IMR-90 (cell line): Measurements from ENCODE around the gene RHOH. TPM values are rescaled to one million over a fixed set of nuclear protein-coding genes. Genes with fewer than 3 reads are reported as not detected.
A peak's percentile ranks its signal among the peaks of the same experiment; 100 is the strongest.

Experiments used
- ATAC-seq: fragments of 200-7000 bp; cut with Tn5 transposase; 2 replicates; pipeline ENCODE4 v1.9.1; 2020; ENCODE audit warnings: low read depth, mild to moderate bottlenecking, moderate library complexity
- BruUV-seq: library from RNA; stranded (reverse); fragments of 400-500 nt; replicated peaks from 2 replicates; lab custom pipeline; 2021; lab: Mats Ljungman, UMichigan
- CTCF ChIA-PET: fragments of 300-600 bp; formaldehyde crosslinking; extraction: SDS; loops from one replicate; lab custom pipeline; 2021; ENCODE audit warnings: antibody characterized with exemption; lab: Yijun Ruan, JAX
- POLR2A ChIA-PET: fragments of 300-600 bp; sonication (Branson Sonifier 250); formaldehyde crosslinking; loops from one replicate; lab custom pipeline; 2022; ENCODE audit warnings: antibody characterized with exemption; ENCODE audit not compliant: unreplicated experiment; lab: Charles Lee
- DNase-seq: peaks from one replicate; pipeline ENCODE4 v3.0.0; 2013
- H2AFZ ChIP-seq: replicated peaks from 2 replicates; pipeline ENCODE3; 2013; ENCODE audit warnings: low read length, mild to moderate bottlenecking; ENCODE audit not compliant: poor library complexity
- H2AK5ac ChIP-seq: 2 replicates; pipeline ENCODE4 v1.6.1; 2013; ENCODE audit warnings: low read depth, low read length, inconsistent platforms
- H2AK9ac ChIP-seq: replicated peaks from 2 replicates; pipeline ENCODE3; 2013; ENCODE audit warnings: mild to moderate bottlenecking, low read depth, low read length, moderate library complexity; ENCODE audit not compliant: poor library complexity
- H2BK120ac ChIP-seq: 2 replicates; pipeline ENCODE4 v1.6.1; 2013; ENCODE audit warnings: low read depth, low read length, inconsistent platforms
- H2BK15ac ChIP-seq: 3 replicates; pipeline ENCODE4 v1.6.1; 2013; ENCODE audit warnings: low read depth, low read length, inconsistent platforms
- H2BK20ac ChIP-seq: 2 replicates; pipeline ENCODE4 v1.6.1; 2013; ENCODE audit warnings: low read depth, mild to moderate bottlenecking, inconsistent platforms, low read length, moderate library complexity
- H2BK5ac ChIP-seq: 2 replicates; pipeline ENCODE4 v1.6.1; 2013; ENCODE audit warnings: mild to moderate bottlenecking, low read depth, low read length, inconsistent platforms; ENCODE audit not compliant: poor library complexity, severe bottlenecking
- H3K14ac ChIP-seq: replicated peaks from 2 replicates; pipeline ENCODE4 v1.6.1; 2013; ENCODE audit warnings: low read depth, low read length, inconsistent platforms
- H3K18ac ChIP-seq: 2 replicates; pipeline ENCODE4 v1.6.1; 2013; ENCODE audit warnings: low read depth, low read length, control low read depth
- H3K23ac ChIP-seq: 2 replicates; pipeline ENCODE4 v1.6.1; 2013; ENCODE audit warnings: low read depth, low read length, inconsistent platforms
- H3K27ac ChIP-seq: 2 replicates; pipeline ENCODE4 v1.5.1; 2013; ENCODE audit warnings: mild to moderate bottlenecking, control low read depth, low read length; ENCODE audit not compliant: insufficient read depth
- H3K27me3 ChIP-seq: 2 replicates; pipeline ENCODE4 v1.6.1; 2013; ENCODE audit warnings: low read length; ENCODE audit not compliant: control insufficient read depth, insufficient read depth
- H3K36me3 ChIP-seq: 2 replicates; pipeline ENCODE4 v1.6.1; 2013; ENCODE audit warnings: low read length, mixed read lengths; ENCODE audit not compliant: control insufficient read depth, insufficient read depth
- H3K4ac ChIP-seq: 2 replicates; pipeline ENCODE4 v1.6.1; 2013; ENCODE audit warnings: low read depth, low read length, inconsistent platforms
- H3K4me1 ChIP-seq: 2 replicates; pipeline ENCODE4 v1.6.1; 2013; ENCODE audit warnings: low read length, mixed read lengths; ENCODE audit not compliant: control insufficient read depth, insufficient read depth
- H3K4me2 ChIP-seq: 2 replicates; pipeline ENCODE4 v1.6.1; 2013; ENCODE audit warnings: low read depth, mild to moderate bottlenecking, control low read depth, low read length, moderate library complexity
- H3K4me3 ChIP-seq: 2 replicates; pipeline ENCODE4 v1.5.1; 2013; ENCODE audit warnings: low read depth, mild to moderate bottlenecking, control low read depth, low read length, moderate library complexity; ENCODE audit not compliant: insufficient read depth
- H3K56ac ChIP-seq: 2 replicates; pipeline ENCODE4 v1.6.1; 2013; ENCODE audit warnings: low read length, inconsistent platforms; ENCODE audit not compliant: insufficient read depth; ENCODE audit errors: extremely low read depth
- H3K79me1 ChIP-seq, 2 experiments: 2 replicates each; pipeline ENCODE4 v1.6.1; 2013; ENCODE audit warnings: low read length in 2 of 2, inconsistent platforms in 1 of 2, low read depth in 1 of 2
- H3K9ac ChIP-seq: 2 replicates; pipeline ENCODE4 v1.6.1; 2013; ENCODE audit warnings: low read depth, low read length, control low read depth
- H3K9me1 ChIP-seq: 2 replicates; pipeline ENCODE4 v1.6.1; 2013; ENCODE audit warnings: low read length, inconsistent platforms; ENCODE audit not compliant: insufficient read depth
- H3K9me3 ChIP-seq: 2 replicates; pipeline ENCODE4 v1.6.1; 2013; ENCODE audit warnings: low read length; ENCODE audit not compliant: control insufficient read depth, insufficient read depth
- H4K20me1 ChIP-seq: 2 replicates; pipeline ENCODE4 v1.6.1; 2013; ENCODE audit warnings: low read length, inconsistent platforms; ENCODE audit not compliant: insufficient read depth
- H4K5ac ChIP-seq: 2 replicates; pipeline ENCODE4 v1.6.1; 2013; ENCODE audit warnings: mild to moderate bottlenecking, low read depth, low read length, control low read depth
- H4K8ac ChIP-seq, 2 experiments: 2 replicates each; pipeline ENCODE4 v1.6.1; 2013; ENCODE audit warnings: low read depth in 2 of 2, low read length in 2 of 2, control low read depth in 1 of 2, inconsistent platforms in 1 of 2
- H4K91ac ChIP-seq: 2 replicates; pipeline ENCODE4 v1.6.1; 2013; ENCODE audit warnings: low read depth, low read length, inconsistent platforms; ENCODE audit not compliant: insufficient read depth
- BHLHE40 ChIP-seq: fragments of 150-350 bp; IDR thresholded peaks from 2 replicates; pipeline ENCODE4 v1.6.1; 2016; ENCODE audit warnings: mild to moderate bottlenecking, low read depth, low read length
- CEBPB ChIP-seq: IDR thresholded peaks from 2 replicates; pipeline ENCODE4 v1.6.1; 2012; ENCODE audit warnings: low read depth, low read length, improper control_type of control experiment
- MAFK ChIP-seq: IDR thresholded peaks from 2 replicates; pipeline ENCODE4 v1.6.1; 2012; ENCODE audit warnings: low read depth, low read length, improper control_type of control experiment
- MAZ ChIP-seq: IDR thresholded peaks from 2 replicates; pipeline ENCODE4 v1.6.1; 2012; ENCODE audit warnings: low read depth, mild to moderate bottlenecking, low read length, improper control_type of control experiment, moderate library complexity, borderline replicate concordance
- MXI1 ChIP-seq: IDR thresholded peaks from 2 replicates; pipeline ENCODE4 v1.6.1; 2012; ENCODE audit warnings: low read depth, mild to moderate bottlenecking, low read length, moderate library complexity, borderline replicate concordance
- NFE2L2 ChIP-seq: fragments of 150-350 bp; IDR thresholded peaks from 2 replicates; pipeline ENCODE4 v1.6.1; 2016; ENCODE audit warnings: low read depth, mild to moderate bottlenecking, low read length
- RAD21 ChIP-seq: IDR thresholded peaks from 2 replicates; pipeline ENCODE4 v1.6.1; 2012; ENCODE audit warnings: low read length, improper control_type of control experiment
- SMC3 ChIP-seq: fragments of 150-350 bp; IDR thresholded peaks from 2 replicates; pipeline ENCODE4 v1.6.1; 2016; ENCODE audit warnings: low read depth, mild to moderate bottlenecking, antibody characterized with exemption, low read length, moderate library complexity
- WGBS, 2 experiments: methylation state at CpG; one replicate each; pipeline versions ENCODE4 v1.1.5 to v1.1.7; 2013; ENCODE audit warnings: missing lambda C conversion rate in 2 of 2; ENCODE audit not compliant: insufficient read length in 1 of 2; ENCODE audit errors: extremely low coverage in 2 of 2; 5-methylcytosine and 5-hydroxymethylcytosine counted together
- dilution Hi-C: fragments of 300-500 bp; cut with HindIII; formaldehyde crosslinking; loops from one replicate; pipeline ENCODE4 v1.14.3; 2018; ENCODE audit warnings: low sequenced_read_pairs; ENCODE audit not compliant: unreplicated experiment
- in situ Hi-C: fragments of 300-500 bp; cut with MboI; formaldehyde crosslinking; loops from 3 replicates; pipeline ENCODE4 v1.14.3; 2019; ENCODE audit warnings: low sequenced_read_pairs, inconsistent platforms, mixed read lengths
- intact Hi-C: fragments of 100-400 bp; cut with micrococcal nuclease; formaldehyde crosslinking; loops from 2 replicates; pipeline ENCODE4 v1.10.0; 2022
- polyA plus RNA-seq, 3 experiments: library from polyadenylated mRNA; depleted of rRNA; stranded (reverse); fragments of >200 nt; gene quantifications; 2 replicates each; pipeline ENCODE4 v1.2.3, GENCODE V29; 2012; ENCODE audit warnings: low replicate concordance in 1 of 3
- total RNA-seq: library from RNA; depleted of rRNA; stranded (reverse); fragments of >200 nt; gene quantifications from 2 replicates; pipeline ENCODE4 v1.2.3, GENCODE V29; 2012

Gene RHOH
- total and polyA plus RNA-seq, 2 of the 4 experiments (the other 2 are of a cell fraction), result not detected

GRCh38 chr4:40228497-40229365 is 31.9 kb downstream of the RHOH start:
- peaks cover 3% of the 10 kb centered on the region for H3K27me3 ChIP-seq
- no CpG with 5 or more reads among the region's 10 CpGs for WGBS, 2 experiments
- in situ Hi-C loops, result no loop called here

More at GRCh38 chr4:40228497-40229365, 31.9 kb downstream of the RHOH start:
- intact Hi-C loops, result no loop called here
- Histone ChIP-seq H3K4me3 (no peak overlapping the region), H3K79me1 (no peaks in the 10 kb centered on the region), H3K14ac (no peak overlapping the region), H2AK9ac (no peak overlapping the region), H3K4ac (no peak overlapping the region), H2BK15ac (no peak overlapping the region), H4K8ac (no peak overlapping the region), H3K9ac (no peak overlapping the region), H4K20me1 (no peaks in the 10 kb centered on the region), H4K5ac (no peak overlapping the region), H3K18ac (no peak overlapping the region), H3K23ac (no peak overlapping the region), H3K9me1 (no peaks in the 10 kb centered on the region), H3K36me3 (no peaks in the 10 kb centered on the region), H3K9me3 (no peaks in the 10 kb centered on the region), H2AFZ (no peak overlapping the region), H2BK120ac (no peak overlapping the region), H3K56ac (no peak overlapping the region), H2BK5ac (no peak overlapping the region), H4K91ac (no peak overlapping the region), H3K4me1 (no peaks in the 10 kb centered on the region), H2BK20ac (no peak overlapping the region), H2AK5ac (no peak overlapping the region), H3K4me2 (no peak overlapping the region), H3K27ac (no peak overlapping the region)
- dilution Hi-C loops, result no loop called here
- ATAC-seq, result no peak
- POLR2A ChIA-PET, result no interaction called here
- TF ChIP-seq MXI1 (no peak), MAZ (no peak), CEBPB (no peak), NFE2L2 (no peak), RAD21 (peak; percentile 28), SMC3 (peak; percentile 33), MAFK (no peak), BHLHE40 (no peak)
- no TSS peak for BruUV-seq
- CTCF ChIA-PET, result no interaction called here
- DNase-seq, result no peak
